ENCODE measurements around the gene LRP1.

Gene LRP1

GRCh38 chr12:57210926-57211692, 82.8 kb downstream of the LRP1 start:
- no peak for DNase-seq (ENCODE audit: low read depth, low spot score)

DNA sequence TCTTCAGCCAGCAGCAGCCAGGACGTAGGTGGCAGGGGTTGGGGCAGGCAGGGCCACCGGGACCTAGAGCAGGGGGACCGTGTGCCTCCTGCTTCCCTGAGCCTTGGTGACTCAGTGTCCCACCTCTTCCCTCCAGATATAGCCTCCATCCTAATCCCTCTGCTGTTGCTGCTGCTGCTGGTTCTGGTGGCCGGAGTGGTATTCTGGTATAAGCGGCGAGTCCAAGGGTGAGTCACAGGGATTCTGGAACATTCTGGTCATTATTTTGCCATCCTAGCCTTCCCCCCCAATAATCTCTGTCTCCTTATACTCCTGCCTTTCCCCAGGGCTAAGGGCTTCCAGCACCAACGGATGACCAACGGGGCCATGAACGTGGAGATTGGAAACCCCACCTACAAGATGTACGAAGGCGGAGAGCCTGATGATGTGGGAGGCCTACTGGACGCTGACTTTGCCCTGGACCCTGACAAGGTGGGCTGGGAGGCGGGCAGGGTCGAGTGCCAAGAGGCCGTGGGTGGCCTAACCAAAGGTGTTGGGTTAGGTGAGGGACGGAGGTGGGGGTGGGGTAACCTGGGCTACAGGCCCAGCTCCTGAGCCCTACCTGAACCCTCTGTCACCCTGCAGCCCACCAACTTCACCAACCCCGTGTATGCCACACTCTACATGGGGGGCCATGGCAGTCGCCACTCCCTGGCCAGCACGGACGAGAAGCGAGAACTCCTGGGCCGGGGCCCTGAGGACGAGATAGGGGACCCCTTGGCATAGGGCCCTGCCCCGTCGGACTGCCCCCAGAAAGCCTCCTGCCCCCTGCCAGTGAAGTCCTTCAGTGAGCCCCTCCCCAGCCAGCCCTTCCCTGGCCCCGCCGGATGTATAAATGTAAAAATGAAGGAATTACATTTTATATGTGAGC, 83.8 kb downstream of the LRP1 start:
- DNase-seq (ENCODE audit: low read depth, low spot score), result no peak

DNA sequence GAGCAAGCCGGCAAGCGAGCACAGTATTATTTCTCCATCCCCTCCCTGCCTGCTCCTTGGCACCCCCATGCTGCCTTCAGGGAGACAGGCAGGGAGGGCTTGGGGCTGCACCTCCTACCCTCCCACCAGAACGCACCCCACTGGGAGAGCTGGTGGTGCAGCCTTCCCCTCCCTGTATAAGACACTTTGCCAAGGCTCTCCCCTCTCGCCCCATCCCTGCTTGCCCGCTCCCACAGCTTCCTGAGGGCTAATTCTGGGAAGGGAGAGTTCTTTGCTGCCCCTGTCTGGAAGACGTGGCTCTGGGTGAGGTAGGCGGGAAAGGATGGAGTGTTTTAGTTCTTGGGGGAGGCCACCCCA, 84.4 kb downstream of the LRP1 start:
- no peak for DNase-seq (ENCODE audit: low read depth, low spot score)

DNA sequence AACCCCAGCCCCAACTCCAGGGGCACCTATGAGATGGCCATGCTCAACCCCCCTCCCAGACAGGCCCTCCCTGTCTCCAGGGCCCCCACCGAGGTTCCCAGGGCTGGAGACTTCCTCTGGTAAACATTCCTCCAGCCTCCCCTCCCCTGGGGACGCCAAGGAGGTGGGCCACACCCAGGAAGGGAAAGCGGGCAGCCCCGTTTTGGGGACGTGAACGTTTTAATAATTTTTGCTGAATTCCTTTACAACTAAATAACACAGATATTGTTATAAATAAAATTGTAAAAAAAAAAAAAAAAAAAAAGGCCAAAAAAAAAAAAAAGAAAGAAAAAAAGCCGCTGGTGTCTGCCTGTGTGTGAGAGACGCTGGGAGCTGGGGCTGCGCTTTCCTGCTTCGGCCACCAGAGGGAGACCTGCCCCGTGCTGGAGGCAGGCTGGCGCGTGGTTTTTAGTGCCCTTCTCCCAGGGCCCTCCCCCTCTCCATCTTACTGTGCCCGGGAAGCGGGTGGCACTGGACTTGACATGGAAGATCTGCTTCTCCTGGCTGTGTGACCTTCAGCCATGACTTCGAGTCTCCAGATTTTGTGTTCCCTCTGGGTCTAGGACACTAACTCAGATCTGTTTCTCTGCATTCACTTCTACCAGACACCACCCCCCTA, 84.9 kb downstream of the LRP1 start:
- peak; percentile 92 for DNase-seq (ENCODE audit: low read depth, low spot score)

GRCh38 chr12:57213763-57214397, 85.6 kb downstream of the LRP1 start:
- DNase-seq (ENCODE audit: low read depth, low spot score), result peak; percentile 52

DNA sequence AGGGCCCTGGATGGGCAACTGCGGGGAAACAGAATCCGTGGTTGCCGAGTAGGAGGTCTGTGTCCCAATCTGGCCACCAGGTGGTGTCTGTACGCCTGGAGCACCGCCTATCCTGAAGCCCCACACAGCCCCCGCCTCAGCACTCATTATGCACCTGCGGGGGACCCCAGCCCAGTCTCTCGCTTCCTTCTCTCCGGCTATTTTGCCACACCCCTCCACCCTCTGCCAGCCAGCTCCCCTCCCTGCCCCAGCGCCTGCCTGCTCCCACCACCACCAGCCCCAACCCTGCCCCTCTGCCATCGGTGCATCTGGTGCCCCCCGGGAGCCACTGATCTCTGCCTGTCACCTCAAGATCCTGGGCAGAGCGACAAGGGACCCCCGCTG, 86.1 kb downstream of the LRP1 start:
- peak; percentile 87 for DNase-seq (ENCODE audit: low read depth, low spot score)

GRCh38 chr12:57215065-57215464, 86.8 kb downstream of the LRP1 start:
- DNase-seq (ENCODE audit: low read depth, low spot score), result no peak

- DNase-seq (ENCODE audit: low read depth, low spot score), result no peak
Measured at GRCh38 chr12:57215668-57216013, 87.4 kb downstream of the LRP1 start.

DNA sequence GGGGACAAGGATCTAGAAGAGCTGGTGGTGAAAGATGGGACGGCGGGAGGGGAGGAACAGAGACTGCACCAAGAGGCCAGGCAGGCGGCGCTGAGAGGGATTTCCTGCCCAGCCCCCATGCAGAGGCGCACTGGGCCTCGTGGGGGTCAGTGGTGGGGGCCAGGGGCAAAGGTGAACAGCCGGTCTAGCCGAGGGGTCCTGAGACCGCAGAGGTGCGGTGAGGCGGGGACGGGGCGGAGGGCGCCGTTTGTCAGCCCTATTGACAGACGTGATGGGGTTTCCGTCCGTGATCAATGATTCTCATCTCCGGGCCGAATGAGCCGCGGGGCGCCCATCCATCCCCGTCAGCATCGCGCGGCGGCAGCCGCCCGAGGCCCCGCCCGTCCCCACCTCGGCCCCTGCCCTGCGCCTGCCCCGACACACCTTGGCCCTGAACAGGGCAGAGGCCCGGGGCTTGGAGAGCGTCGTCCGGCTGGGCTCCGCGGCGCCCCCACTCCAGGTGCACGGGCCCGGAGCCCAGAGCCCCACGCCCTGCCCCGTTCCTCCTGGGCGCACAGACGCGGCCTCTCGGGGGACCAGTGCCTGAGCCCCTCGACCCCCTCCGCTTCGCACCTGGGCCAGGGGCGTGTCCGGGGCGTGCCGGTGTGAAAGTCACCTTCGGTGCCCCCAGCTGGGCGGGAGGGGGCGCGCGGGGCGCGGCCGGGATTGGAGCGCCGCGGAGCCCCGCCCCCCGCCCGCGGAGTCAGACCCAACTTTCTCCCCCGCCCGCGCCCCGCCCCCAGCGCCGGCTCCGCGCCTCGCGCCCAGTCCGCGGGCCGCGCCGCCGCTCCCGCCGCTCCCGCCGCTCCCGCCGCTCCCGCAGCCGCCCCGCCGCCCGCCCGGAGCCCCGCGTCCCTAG, 88.0 kb downstream of the LRP1 start, which contains the start of gene NXPH4:
Gene NXPH4, plus strand, starts transcription at position 781 of the 898 bp plus-strand sequence. CDS start 176 bp downstream, outside the sequence.
- peak; percentile 51 for DNase-seq (ENCODE audit: low read depth, low spot score)

GRCh38 chr12:57216921-57217879, 88.9 kb downstream of the LRP1 start:
- DNase-seq (ENCODE audit: low read depth, low spot score), result peak; percentile 24

DNA sequence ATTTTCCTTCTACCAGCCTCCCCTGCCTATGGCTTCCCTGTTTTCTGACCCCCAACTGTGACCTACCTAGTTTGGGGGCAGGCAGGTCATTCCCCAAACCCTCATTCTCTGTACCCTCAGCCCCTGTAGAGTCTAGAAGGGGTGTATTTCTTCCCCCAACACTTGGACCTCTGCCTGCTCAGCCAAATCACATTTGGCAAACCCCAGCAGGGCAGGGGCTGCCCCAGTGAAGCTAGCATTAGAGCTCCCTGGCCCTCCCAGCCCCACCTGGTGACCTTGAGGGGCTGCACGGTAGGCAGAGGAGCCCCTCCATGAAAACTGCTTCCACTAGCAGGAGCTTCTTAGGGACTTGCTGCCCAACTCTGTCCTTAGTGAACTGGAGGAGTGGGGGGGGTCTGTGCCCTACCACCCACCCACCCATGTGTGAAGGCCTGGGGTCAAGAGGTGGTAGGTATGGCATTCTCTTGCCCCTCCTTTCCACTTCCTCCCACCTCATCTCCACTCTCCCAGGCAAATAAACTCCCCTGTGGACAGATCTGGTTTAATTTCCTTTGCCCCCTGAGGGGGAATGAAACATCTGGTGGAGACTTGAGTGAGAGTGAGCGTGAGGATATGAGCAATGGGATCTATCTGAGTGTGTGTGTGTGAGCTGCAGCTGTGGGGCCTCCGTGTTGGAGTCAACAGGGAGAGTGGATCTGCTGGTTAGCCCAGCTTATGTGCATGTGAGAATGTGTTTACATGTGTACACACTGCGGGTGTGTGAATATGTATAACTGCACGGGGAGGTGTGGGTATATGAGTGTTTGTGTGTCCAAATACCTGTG, 90.0 kb downstream of the LRP1 start:
- DNase-seq (ENCODE audit: low read depth, low spot score), result no peak

- DNase-seq (ENCODE audit: low read depth, low spot score), result peak; percentile 51
Measured at GRCh38 chr12:57219205-57219992, 91.1 kb downstream of the LRP1 start.

DNA sequence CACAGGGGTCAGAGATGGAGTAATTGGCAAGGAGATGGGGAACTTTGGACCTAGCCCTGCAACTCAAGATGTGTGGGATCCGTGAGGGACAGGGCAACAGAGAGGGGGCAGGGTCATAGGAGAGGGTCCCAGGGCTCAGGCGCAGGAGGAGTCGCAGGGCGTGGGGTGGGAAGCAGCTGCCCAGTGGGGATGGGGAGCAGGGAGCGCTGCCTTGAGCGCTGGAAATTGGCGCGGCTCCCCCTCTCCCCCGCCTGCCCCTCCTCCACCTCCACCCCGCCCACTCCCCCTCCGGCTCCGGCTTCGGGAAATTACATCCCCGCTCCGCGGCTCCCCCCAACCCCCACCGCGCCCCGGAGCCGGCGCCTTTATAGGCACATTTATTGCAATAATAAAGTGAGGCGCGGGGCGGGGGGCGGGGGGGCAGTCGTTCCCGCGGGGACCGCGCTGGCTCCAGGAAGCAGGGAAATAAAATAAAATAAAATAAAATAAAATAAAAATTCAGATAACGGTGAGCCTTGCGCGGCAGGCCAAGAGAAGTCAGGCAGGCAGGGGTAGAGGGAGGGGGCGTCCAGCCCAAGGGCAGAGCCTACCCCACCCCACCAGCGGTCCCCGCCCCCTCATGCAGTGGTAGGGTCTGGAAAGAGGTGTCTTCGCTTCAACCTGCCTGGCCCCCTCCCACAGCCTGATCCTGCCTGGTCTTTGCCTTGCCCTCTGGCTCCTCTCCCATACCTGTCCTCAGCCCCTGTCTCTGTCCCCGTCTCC, 91.9 kb downstream of the LRP1 start:
- DNase-seq (ENCODE audit: low read depth, low spot score), result no peak

DNA sequence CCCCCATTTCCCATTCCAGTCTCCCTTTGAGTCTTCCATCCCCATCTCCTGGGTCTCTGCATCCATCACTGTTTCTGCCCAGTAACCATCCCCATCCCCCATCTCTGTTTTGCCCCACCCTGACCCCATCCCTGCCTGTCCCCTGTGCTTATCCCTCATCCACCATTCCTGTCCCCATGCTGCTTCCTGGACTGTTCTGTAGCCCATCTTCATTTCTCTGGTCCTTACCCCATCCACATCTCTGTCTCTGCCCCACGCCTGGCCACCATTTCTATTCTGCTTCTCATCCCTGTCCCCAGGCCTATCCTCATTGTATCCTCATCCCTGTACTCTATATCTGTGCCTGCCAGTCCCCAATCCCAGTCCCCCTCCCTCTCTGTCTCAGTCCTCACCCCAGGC, 92.5 kb downstream of the LRP1 start:
- no peak for DNase-seq (ENCODE audit: low read depth, low spot score)

- DNase-seq (ENCODE audit: low read depth, low spot score), result no peak
Measured at GRCh38 chr12:57221169-57221917, 93.1 kb downstream of the LRP1 start.

Measured in ELF-1 (cell line).